ENCODE results near the gene IL10RA.

The IL10RA gene

DNA sequence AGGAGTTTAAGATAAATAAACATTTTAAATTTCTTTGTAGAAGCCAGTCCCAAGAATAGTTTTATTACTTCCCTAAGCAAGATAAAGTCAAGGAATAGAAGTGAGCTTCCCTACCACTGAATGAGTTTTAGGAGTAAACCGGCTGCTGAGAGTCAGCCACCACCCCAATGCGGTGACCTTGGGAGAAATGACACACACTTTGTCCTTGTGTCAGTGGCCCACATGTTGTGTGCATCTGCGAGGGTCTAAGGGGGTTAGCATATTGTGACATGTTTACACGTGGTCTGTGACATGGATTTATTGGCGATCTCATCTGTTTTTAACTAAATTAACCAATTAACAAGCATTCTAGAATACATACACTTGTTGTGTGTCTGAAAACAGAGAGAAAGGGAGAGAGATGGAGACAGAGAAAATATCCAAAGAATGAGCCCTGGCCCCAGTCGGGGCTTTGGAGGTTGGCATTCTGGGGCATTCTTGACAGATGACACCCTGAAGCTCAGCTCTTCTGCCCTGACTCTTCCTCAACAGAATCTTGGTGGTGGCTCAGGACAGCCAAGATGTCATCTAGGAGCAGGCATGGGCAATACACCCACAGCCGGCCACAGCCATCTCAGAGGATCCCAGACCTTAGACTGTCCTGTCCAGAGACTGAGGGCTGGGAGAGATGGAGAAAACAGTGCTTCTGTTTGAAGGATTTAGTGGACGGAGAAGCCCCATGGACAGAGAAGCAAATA is 60.9 kb downstream of the IL10RA start:
- DNase-seq (ENCODE audit: low read depth), result no peak

DNA sequence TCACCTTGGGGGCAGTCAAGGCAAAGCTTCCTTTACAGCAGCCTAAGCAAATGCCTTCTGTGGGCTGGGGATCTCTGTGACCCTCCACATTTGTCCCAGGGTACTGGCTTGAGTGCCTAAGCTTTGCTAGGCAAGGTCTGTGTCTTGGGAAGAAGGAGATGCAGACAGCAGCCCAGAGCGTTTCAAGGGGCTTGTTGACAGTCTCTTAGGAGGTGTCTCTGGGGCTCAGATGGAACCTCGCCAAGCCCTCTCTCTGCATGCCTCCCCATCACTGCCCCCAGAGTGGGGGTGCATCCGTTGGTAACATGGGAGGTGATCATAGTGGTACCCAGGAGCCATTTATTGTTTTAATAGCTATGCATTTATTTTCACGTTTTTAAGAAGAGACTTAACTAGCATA is 61.6 kb downstream of the IL10RA start:
- no peak for DNase-seq (ENCODE audit: low read depth)

DNA sequence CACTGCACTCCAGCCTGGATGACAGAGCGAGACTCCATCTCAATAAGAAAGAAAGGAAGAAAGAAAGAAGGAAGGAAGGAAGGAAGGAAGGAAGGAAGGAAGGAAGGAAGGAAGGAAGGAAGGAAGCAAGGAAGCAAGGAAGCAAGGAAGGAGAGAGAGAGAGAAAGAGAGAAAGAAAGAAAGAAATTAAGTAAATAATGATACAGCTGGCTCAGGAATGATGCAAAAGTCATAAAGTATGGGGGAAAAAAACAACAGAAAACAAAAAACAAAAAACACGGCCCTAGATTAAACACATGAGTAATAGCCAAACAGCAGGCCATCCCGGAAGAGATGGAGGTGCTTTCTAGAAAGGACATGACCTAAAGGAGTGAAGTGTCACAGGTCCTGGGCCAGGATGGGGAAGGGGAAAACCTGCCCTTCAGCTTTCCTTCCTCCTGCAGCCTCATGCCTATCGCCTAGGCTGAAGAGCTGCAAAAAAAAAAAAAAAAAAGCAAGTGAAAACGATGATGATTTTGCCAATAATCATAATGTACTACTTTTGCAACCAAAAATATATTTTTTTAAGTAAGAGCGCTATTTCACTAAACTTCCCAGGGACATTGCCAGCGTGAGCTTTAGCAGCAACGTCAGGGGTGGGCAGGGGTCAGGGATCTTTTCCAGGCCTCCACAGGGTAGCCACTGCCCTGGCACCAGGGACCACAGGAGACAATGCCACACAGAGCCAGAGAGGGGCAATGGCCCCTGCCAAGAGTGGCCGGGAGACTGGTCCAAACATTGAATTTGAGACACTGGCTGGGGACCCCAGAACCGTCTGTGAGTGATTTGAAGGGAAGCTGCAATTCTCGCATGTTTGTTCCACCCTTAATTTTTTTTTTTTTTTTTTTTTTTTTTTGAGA is 62.5 kb downstream of the IL10RA start:
- no peak for DNase-seq (ENCODE audit: low read depth)

DNA sequence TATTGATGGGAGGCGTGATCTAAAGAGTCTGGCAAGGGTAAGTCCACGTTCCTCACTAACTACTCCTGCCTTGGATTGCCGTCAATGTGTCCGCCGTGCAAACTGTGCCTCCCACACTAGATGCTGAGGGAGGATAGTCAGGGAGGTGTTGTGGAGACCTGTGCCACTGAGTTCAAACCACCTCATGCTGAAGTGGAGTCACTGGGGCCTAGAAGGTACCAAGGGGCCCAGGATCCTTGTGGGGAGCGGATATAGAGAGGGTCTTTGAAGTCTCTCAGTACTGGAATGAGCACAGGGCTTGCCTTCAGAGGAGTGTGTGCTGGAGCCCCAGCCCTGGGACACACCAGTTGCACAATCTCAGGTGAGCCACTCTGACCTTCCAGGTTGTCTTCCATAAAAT is 63.6 kb downstream of the IL10RA start:
- no peak for DNase-seq (ENCODE audit: low read depth)

DNA sequence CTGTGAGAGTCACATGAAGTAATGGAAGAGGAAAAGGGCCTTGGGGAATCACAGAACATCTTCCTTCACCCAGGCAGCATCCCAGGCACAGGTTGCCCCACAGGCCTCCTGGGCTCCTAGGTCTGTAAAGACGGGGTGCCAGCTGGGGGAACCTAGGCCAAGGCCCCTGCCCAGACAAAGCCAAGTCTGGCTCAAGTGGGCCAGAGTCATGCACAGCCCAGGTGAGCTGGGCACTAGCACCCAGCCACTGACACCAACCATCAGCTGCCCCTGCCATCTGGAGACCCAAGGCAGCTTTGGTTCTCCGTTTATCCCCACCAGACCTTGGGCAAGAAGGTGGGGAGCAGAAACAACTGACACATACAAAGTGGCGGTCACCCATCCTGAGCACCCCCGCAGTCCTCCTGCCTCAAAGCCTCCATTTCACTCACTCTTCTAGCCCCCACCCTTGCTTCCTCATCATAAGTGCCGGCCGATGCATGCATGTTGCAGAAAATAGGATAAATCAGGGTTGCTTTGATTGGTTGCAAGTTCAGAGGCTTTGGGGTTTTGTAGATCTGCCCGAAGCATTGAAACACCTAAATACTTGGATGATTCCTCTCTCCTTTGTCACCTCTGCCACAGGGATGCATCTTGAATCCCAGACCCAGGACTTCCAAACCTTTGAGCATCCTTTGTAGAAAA is 64.2 kb downstream of the IL10RA start:
- DNase-seq (ENCODE audit: low read depth), result no peak
